ENCODE results near the gene OSBP. TPM values are rescaled to one million over a fixed set of nuclear protein-coding genes. Genes with fewer than 3 reads are reported as not detected.

OSBP gene
- total and polyA plus RNA-seq, 9 of the 15 experiments (the other 6 are each of a cell fraction or from before 2014, with no cell fraction given) = 11.7 to 49.0 (median 28.7) TPM

DNA sequence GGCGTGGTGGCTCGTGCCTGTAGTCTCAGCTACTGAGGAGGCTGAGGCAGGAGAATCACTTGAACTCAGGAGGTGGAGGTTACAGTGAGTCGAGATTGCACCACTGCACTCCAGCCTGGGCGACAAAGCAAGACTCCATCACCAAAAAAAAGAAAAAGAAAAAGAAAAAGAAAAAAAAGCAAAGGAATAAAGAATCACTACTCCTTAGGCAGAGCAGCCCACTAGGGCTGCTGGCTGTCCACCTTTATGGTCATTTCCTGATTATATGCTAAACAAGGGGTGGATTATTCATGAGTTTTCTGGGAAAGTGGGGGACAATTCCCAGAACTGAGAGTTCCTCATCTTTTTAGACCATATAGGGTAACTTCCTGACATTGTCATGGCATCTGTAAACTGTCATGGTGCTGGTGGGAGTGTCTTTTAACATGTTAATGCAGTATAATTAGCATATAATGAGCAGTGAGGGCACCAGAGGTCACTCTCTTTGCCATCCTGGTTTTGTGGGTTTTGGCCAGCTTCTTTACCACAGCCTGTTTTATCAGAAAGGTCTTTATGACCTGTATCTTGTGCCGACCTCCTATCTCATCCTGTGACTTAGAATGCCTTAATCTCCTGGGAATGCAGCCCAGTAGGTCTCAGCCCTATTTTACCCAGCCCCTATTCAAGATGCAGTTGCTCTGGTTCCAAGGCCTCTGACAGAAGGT lies 67.8 kb downstream of the OSBP start (continued):
- TF ChIP-seq, protein P1, sequence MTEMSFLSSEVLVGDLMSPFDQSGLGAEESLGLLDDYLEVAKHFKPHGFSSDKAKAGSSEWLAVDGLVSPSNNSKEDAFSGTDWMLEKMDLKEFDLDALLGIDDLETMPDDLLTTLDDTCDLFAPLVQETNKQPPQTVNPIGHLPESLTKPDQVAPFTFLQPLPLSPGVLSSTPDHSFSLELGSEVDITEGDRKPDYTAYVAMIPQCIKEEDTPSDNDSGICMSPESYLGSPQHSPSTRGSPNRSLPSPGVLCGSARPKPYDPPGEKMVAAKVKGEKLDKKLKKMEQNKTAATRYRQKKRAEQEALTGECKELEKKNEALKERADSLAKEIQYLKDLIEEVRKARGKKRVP (CRISPR knock-in tag; IDR thresholded peaks at IDR 0.05) = peak; percentile 46; the same call in 1 of the 2 replicates
- TF ChIP-seq TRIM25 (IDR thresholded peaks at IDR 0.05; ENCODE audit: borderline replicate concordance) = peak; percentile 72; the same call in 1 of the 2 replicates
- TF ChIP-seq MBD2 (IDR thresholded peaks at IDR 0.05; ENCODE audit: borderline replicate concordance, low read depth) = 0 out of 2 replicates have a peak, but pooled peaks have one; percentile 30
- TF ChIP-seq POLR2A (conservative IDR thresholded peaks at IDR 0.05) = peak; percentile 99
- peak; percentile 35 for TF ChIP-seq ZNF239 (CRISPR knock-in tag; IDR thresholded peaks at IDR 0.05)
- 0 out of 2 replicates have a peak, but pooled peaks have one; percentile 39 for TF ChIP-seq ZNF77 (CRISPR knock-in tag; IDR thresholded peaks at IDR 0.05)
- peak; percentile 6 for TF ChIP-seq ARID1B (IDR thresholded peaks at IDR 0.05)
- TF ChIP-seq SMAD3 (CRISPR knock-in tag; conservative IDR thresholded peaks at IDR 0.05) = peak; percentile 64; the same call in 1 of the 2 replicates
- TF ChIP-seq, protein P2, sequence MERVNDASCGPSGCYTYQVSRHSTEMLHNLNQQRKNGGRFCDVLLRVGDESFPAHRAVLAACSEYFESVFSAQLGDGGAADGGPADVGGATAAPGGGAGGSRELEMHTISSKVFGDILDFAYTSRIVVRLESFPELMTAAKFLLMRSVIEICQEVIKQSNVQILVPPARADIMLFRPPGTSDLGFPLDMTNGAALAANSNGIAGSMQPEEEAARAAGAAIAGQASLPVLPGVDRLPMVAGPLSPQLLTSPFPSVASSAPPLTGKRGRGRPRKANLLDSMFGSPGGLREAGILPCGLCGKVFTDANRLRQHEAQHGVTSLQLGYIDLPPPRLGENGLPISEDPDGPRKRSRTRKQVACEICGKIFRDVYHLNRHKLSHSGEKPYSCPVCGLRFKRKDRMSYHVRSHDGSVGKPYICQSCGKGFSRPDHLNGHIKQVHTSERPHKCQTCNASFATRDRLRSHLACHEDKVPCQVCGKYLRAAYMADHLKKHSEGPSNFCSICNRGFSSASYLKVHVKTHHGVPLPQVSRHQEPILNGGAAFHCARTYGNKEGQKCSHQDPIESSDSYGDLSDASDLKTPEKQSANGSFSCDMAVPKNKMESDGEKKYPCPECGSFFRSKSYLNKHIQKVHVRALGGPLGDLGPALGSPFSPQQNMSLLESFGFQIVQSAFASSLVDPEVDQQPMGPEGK (CRISPR knock-in tag; IDR thresholded peaks at IDR 0.05; ENCODE audit: borderline replicate concordance) = peak; percentile 47; the same call in 1 of the 2 replicates
- peak; percentile 99 for TF ChIP-seq LARP7 (IDR thresholded peaks at IDR 0.05)
- TF ChIP-seq RFX1 (IDR thresholded peaks at IDR 0.05) = peak; percentile 85
- TF ChIP-seq BCOR (IDR thresholded peaks at IDR 0.05) = peak; percentile 82
- peak; percentile 86; the same call in 1 of the 2 replicates for TF ChIP-seq ESRRA (IDR thresholded peaks at IDR 0.05; ENCODE audit: borderline replicate concordance, low read depth)
- peak; percentile 99 for TF ChIP-seq POLR2B (IDR thresholded peaks at IDR 0.05; ENCODE audit: low read depth, partially characterized antibody)
- TF ChIP-seq, protein P3, sequence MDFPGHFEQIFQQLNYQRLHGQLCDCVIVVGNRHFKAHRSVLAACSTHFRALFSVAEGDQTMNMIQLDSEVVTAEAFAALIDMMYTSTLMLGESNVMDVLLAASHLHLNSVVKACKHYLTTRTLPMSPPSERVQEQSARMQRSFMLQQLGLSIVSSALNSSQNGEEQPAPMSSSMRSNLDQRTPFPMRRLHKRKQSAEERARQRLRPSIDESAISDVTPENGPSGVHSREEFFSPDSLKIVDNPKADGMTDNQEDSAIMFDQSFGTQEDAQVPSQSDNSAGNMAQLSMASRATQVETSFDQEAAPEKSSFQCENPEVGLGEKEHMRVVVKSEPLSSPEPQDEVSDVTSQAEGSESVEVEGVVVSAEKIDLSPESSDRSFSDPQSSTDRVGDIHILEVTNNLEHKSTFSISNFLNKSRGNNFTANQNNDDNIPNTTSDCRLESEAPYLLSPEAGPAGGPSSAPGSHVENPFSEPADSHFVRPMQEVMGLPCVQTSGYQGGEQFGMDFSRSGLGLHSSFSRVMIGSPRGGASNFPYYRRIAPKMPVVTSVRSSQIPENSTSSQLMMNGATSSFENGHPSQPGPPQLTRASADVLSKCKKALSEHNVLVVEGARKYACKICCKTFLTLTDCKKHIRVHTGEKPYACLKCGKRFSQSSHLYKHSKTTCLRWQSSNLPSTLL (IDR thresholded peaks at IDR 0.05) = peak; percentile 40; the same call in 1 of the 2 replicates
- peak; percentile 78 for TF ChIP-seq MTA3 (IDR thresholded peaks at IDR 0.05; ENCODE audit: borderline replicate concordance)
- peak; percentile 100 for TF ChIP-seq SOX6 (IDR thresholded peaks at IDR 0.05)
- TF ChIP-seq POLR2AphosphoS2 (IDR thresholded peaks at IDR 0.05; ENCODE audit: low read length) = peak; percentile 90; the same call in 1 of the 2 replicates
- 0 out of 2 replicates have a peak, but pooled peaks have one; percentile 23 for TF ChIP-seq ZBED1 (IDR thresholded peaks at IDR 0.05)
- peak; percentile 72; the same call in 1 of the 2 replicates for TF ChIP-seq PTRF (tag; IDR thresholded peaks at IDR 0.05)
- TF ChIP-seq EHMT2 (IDR thresholded peaks at IDR 0.05) = 0 out of 2 replicates have a peak, but pooled peaks have one; percentile 59
- peak; percentile 59; the same call in 1 of the 2 replicates for TF ChIP-seq RNF2 (IDR thresholded peaks at IDR 0.05)
- TF ChIP-seq SMAD4 (CRISPR knock-in tag; conservative IDR thresholded peaks at IDR 0.05) = peak; percentile 32
- TF ChIP-seq RCOR1 (IDR thresholded peaks at IDR 0.05; ENCODE audit: borderline replicate concordance in 1 of 2, low read depth in 2 of 2, low read length in 2 of 2) = peak in 1 of 2 experiments; percentile 28; a peak in 1 of 4 replicates
- TF ChIP-seq GATAD2B (IDR thresholded peaks at IDR 0.05; ENCODE audit: borderline replicate concordance) = peak; percentile 48; the same call in 1 of the 2 replicates

Measured in K562 (cell line).